Urothelium cell line (cell line): ENCODE data around the gene IFT20.
A peak's percentile ranks its signal among the peaks of the same experiment; 100 is the strongest.

Experiments used
- DNase-seq: peaks from one replicate; pipeline ENCODE4 v3.0.0; 2011; ENCODE audit warnings: low spot score, mixed read lengths
- FAIRE-seq: peaks from 2 replicates; lab custom pipeline; 2011; peaks lifted over from hg19 to GRCh38; lab: Jason Lieb, UNC

The IFT20 gene

GRCh38 chr17:28335201-28335958 lies at the start of gene IFT20, which contains the start of gene TNFAIP1:
TSS of gene IFT20 (minus strand) at chr17:28335472. CDS start at chr17:28331985, 3,487 bp downstream.
TSS of gene TNFAIP1 (plus strand) at chr17:28335761. CDS start at chr17:28339522, 3,761 bp downstream.
- DNase-seq (peak; percentile 97), FAIRE-seq (peak; percentile 58)

DNA sequence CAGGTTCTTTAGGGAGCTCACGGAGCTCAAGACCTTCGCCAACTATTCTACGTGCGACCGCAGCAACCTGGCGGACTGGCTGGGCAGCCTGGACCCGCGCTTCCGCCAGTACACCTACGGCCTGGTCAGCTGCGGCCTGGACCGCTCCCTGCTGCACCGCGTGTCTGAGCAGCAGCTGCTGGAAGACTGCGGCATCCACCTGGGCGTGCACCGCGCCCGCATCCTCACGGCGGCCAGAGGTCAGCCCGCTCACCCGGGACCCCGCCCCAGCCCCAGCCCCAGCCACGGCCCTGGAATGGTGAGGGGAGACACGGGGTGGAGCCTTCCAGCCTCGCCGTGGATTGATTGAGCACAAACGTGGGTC lies 49.7 kb upstream of the IFT20 start:
- FAIRE-seq (no peak), DNase-seq (no peak)

DNA sequence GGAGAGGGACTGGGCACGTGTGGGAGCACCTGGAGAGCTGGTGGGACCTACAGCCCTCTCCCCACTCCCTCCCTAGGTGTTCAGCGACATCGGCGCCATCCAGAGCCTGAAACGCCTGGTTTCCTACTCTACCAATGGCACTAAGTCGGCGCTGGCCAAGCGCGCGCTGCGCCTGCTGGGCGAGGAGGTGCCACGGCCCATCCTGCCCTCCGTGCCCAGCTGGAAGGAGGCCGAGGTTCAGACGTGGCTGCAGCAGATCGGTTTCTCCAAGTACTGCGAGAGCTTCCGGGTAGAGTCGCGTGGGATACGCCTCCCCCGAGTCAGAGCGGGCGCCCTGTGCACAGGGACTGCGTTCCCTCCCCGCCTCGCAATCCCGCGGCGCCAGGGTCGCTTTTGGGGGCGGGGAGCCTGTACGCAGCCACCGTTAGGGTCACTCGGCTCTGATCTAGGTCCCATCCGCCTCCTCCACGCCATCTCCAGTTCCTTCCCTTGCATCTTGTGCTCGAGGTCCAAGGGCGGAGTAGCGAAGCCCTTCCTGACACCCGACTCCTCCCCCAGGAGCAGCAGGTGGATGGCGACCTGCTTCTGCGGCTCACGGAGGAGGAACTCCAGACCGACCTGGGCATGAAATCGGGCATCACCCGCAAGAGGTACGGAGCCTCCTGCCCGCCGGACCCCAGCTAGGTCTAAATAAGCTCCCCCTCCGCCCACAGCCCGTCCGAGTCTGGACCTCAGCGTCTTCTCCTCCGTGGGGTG lies 49.2 kb upstream of the IFT20 start:
- no peak for FAIRE-seq

GRCh38 chr17:28381141-28381825 lies 46.0 kb upstream of the IFT20 start:
- FAIRE-seq: no peak
- DNase-seq: no peak

More for the DNA sequence above, 49.2 kb upstream of the IFT20 start:
- no peak for DNase-seq

- FAIRE-seq (no peak), DNase-seq (peak; percentile 29)
These were observed 44.8 kb upstream of the IFT20 start for GRCh38 chr17:28379814-28380801.

- DNase-seq (no peak), FAIRE-seq (no peak)
These were observed 37.6 kb upstream of the IFT20 start for GRCh38 chr17:28372945-28373274.

DNA sequence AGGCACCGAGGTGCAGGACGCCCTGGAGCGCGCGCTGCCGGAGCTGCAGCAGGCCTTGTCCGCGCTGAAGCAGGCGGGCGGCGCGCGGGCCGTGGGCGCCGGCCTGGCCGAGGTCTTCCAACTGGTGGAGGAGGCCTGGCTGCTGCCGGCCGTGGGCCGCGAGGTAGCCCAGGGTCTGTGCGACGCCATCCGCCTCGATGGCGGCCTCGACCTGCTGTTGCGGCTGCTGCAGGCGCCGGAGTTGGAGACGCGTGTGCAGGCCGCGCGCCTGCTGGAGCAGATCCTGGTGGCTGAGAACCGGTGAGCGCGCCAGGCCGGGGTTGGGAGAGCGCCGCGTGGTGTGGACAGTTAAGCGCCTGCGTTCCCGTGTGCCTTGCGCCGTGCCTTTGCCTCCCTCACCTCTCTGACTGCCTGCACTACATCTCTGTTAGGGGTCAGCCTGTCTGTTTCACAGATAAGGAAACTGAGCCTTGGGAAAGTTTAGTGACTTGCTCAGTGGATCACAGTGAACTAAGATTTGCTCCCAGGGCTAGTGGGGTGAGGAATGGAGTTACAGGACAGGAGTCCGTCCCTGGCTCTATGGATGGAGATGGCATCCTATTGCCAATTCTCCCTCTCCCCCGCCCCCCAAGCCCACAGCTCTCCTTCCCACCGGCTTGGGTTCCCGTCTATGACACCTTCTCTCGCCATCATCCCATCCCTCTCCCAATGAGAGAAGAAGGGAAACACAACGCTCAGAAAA lies 37.1 kb upstream of the IFT20 start:
- DNase-seq (no peak), FAIRE-seq (no peak)

DNA sequence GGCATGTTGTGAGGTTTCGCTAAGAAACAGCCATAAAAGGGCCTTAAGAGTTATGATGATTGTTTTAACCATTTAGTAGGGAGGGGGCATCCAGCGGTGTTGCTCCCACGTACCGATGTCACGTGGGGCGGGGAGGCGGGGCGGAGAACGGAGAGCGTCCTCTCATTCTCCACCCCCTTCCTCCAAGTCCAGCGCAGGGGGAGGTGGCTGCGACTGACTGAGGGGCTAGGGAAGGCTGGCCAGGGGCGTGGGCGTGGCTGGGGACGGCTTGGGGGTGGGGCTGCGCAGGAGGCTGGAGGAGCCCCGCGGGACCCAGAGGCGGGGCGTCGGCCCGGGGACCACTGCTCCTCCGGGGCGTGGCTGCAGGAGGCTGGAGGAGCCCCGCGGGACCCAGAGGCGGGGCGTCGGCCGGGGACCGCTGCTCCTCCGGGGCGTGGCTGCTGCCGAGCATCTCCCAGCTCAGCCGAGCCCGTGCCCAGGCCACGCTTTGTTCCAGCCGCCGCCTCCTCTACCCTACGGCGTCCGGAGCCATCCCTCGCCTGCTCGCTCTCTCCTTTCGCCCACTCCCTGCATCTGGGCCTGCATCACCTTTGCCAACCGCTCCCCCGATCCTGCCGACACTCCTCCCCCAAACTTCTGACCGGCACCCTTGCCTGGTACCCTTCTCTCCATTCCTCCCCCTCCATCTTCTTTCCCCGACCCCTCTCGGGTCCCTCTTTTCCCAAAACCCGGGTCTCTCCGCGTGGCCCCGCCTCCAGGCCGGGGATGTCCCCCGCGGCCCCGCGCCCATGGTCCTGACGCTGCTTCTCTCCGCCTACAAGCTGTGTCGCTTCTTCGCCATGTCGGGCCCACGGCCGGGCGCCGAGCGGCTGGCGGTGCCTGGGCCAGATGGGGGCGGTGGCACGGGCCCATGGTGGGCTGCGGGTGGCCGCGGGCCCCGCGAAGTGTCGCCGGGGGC lies 36.3 kb upstream of the IFT20 start, which contains the start of gene SARM1:
SARM1 (plus strand) TSS at position 450 of the 958 bp plus-strand sequence; CDS start at position 789, 339 bp downstream.
- peak; percentile 79 for DNase-seq
- FAIRE-seq: no peak

GRCh38 chr17:28370744-28371103 lies 35.5 kb upstream of the IFT20 start:
- DNase-seq: no peak
- FAIRE-seq: no peak

GRCh38 chr17:28370035-28370743 lies 34.9 kb upstream of the IFT20 start, which contains the start of gene VTN:
TSS of gene VTN (minus strand) at chr17:28370307. CDS start at chr17:28370203, 104 bp downstream.
- FAIRE-seq: no peak
- no peak for DNase-seq

GRCh38 chr17:28369684-28370034 lies 34.4 kb upstream of the IFT20 start:
- no peak for FAIRE-seq
- DNase-seq: no peak

DNA sequence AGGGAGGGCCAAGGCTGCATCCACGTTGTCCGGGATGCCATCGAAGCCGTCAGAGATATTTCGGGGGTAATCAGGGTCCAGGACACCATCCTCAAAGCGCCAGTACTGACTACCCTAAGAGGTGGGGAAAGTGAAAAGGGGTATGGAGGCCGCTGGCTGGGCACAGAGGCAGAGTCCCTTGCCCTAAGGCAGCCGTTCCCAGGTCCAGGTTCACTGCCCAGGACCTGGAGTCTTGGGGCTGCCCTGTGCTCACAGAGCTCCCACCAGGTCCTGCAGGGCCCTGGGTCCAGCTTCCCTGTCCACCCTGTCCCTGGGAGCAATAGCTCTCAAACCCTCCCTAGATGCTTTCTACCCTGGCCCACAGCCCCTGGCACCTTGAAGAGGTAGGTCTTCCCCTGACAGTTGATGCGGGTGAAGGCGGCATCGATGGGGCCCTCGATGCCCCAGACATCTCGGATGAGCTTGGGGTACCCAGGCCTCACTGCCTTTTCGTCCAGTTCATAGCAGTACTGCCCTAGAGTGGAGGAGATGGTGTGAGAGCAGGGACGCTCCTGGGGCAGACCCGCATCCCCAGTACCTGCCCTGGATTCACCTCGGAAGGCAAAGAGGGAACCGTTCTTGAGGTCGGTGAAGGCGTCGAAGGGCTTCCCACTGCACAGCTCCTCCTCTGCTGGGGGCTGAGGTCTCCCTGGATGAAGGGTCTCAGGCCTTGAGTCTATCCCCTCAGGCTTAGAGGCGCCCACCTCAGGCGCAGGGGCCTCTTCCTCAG lies 33.8 kb upstream of the IFT20 start:
- DNase-seq (no peak), FAIRE-seq (no peak)

DNA sequence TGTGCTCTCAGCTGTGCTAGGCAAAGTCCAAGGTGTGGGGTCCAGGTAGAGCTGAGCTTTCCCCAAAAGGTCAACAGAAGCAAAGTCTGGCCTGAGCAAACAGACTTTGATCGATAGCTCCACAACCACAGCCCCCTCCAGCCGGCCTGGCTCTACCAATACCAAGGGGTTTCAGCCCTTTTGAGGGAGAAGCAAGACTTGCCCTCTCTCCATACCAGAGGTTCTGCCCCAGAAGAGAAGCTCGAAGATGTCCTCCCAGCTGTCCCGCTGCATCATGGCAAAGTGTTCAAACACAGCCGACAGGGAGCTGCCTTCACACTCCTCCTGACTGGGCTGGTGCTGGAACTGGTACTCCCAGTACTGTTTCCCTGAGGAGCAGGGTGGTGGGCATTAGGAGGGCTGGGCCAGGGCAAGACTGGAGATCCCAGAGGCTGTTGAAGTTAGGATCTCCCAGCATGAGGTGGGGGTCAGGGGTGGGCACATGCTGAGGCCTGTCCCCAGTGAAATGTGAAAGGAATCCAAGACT lies 33.1 kb upstream of the IFT20 start:
- FAIRE-seq (no peak), DNase-seq (no peak)

- DNase-seq: no peak
- no peak for FAIRE-seq
These were observed 32.5 kb upstream of the IFT20 start for GRCh38 chr17:28367641-28368305.

DNA sequence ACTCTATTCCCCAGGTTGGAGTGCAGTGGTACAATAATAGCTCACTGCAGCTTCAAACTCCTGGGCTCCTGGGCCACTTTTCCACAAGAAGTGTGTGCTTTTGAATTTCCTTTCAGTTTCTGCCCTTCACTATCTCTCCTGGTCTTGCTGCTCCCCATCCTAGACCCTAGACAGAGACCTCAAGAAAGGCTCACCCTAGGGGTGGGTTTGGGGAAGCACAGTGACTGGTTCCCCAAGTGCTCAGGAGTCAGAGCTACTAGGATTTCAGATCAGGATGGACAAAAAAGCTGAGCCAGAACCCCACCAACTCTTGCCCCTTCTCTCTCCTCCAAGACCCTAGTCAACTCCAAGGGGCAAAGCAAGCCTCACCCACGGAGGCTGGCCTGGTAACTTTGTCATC lies 31.3 kb upstream of the IFT20 start:
- FAIRE-seq (no peak), DNase-seq (no peak)

GRCh38 chr17:28365487-28365886 lies 30.2 kb upstream of the IFT20 start:
- DNase-seq: no peak
- FAIRE-seq: no peak
